ENCODE measurements around the gene GPD2.

DNA sequence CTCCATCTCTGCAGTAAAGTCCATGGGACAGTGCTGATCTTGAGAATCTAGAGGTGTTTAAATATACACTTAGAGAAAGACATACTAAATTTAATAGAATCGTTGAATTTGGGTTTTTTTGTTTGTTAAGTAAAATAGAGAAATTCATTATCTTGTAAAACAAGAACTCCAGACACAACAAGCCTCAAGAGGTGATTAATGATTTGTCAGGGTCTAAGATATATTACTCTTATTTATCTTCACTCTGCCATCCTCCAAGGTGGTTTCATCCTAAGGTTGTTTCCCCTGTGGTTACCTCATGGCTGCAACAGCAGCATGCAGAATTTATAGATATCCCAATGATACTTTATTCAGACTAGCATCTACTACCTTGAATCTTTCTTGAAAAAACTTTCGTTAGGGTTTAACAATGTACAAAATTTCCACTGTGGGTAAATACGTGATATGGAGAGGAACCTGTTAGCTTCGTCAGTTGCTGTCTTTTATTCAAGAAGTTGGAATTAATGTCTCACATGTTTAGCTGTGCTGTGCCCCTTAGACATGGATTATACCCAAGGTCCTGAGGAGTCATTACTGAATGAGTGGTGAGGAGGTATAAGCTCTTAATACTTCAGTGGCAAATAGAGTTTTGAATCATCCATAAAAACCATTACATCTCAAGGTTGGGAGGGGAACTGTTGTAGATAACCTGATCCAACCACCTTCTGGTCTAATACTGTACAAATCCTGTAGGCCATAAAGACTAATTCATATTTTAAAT is 128.0 kb downstream of the GPD2 start:
- TF ChIP-seq, protein P1, sequence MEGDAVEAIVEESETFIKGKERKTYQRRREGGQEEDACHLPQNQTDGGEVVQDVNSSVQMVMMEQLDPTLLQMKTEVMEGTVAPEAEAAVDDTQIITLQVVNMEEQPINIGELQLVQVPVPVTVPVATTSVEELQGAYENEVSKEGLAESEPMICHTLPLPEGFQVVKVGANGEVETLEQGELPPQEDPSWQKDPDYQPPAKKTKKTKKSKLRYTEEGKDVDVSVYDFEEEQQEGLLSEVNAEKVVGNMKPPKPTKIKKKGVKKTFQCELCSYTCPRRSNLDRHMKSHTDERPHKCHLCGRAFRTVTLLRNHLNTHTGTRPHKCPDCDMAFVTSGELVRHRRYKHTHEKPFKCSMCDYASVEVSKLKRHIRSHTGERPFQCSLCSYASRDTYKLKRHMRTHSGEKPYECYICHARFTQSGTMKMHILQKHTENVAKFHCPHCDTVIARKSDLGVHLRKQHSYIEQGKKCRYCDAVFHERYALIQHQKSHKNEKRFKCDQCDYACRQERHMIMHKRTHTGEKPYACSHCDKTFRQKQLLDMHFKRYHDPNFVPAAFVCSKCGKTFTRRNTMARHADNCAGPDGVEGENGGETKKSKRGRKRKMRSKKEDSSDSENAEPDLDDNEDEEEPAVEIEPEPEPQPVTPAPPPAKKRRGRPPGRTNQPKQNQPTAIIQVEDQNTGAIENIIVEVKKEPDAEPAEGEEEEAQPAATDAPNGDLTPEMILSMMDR (conservative IDR thresholded peaks at IDR 0.05; ENCODE audit: low read length), result no peak
- TF ChIP-seq EZH2phosphoT487 (IDR thresholded peaks at IDR 0.05; ENCODE audit: borderline replicate concordance), result no peak
